Sigmoid colon (tissue), 4 donors: Measurements from ENCODE around the gene MRPL33.

ENCODE experiments used
- POLR2A ChIP-seq, 2 donors: fragments of 450-650 bp; IDR thresholded peaks; one replicate each; pipeline ENCODE4 v1.6.1; 2016; ENCODE audit warnings: antibody characterized with exemption in 2 of 2, mild to moderate bottlenecking in 2 of 2, moderate library complexity in 2 of 2
- POLR2AphosphoS5 ChIP-seq, 4 donors: sonication (generic); formaldehyde crosslinking; IDR thresholded peaks; one replicate each; pipeline ENCODE4 v1.6.1; 2017; ENCODE audit warnings: antibody characterized with exemption in 4 of 4
- TF ChIP-seq, protein P1 (sequence below), 4 experiments: fragments of 450-650 bp in 3 of 4; fragments of 200-600 bp in 1 of 4; IDR thresholded peaks; one replicate each; pipeline ENCODE4 v1.5.1; 2016 to 2019; ENCODE audit warnings: antibody characterized with exemption in 4 of 4, mild to moderate bottlenecking in 3 of 4, moderate library complexity in 2 of 4

- TF ChIP-seq, protein P1, sequence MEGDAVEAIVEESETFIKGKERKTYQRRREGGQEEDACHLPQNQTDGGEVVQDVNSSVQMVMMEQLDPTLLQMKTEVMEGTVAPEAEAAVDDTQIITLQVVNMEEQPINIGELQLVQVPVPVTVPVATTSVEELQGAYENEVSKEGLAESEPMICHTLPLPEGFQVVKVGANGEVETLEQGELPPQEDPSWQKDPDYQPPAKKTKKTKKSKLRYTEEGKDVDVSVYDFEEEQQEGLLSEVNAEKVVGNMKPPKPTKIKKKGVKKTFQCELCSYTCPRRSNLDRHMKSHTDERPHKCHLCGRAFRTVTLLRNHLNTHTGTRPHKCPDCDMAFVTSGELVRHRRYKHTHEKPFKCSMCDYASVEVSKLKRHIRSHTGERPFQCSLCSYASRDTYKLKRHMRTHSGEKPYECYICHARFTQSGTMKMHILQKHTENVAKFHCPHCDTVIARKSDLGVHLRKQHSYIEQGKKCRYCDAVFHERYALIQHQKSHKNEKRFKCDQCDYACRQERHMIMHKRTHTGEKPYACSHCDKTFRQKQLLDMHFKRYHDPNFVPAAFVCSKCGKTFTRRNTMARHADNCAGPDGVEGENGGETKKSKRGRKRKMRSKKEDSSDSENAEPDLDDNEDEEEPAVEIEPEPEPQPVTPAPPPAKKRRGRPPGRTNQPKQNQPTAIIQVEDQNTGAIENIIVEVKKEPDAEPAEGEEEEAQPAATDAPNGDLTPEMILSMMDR (IDR thresholded peaks at IDR 0.05): no peak
- no peak for TF ChIP-seq POLR2AphosphoS5 (IDR thresholded peaks at IDR 0.05)
- no peak for TF ChIP-seq POLR2A (IDR thresholded peaks at IDR 0.05)
Measured at GRCh38 chr2:27795093-27795834, 23.7 kb downstream of the MRPL33 start.
